Stimulated activated CD4-positive, alpha-beta T cell treated with anti-CD3 and anti-CD28 coated beads, Interleukin-12 subunit alpha, Interleukin-12 subunit beta, amount 100 ng/mL, for 24 hours (primary cell): Measurements from ENCODE around the gene COBL.
"Not testable (repeated sequence)": the region's sequence is repeated elsewhere in the genome, so short reads cannot be mapped to it uniquely, and the experiment has no call there.

Source experiments
- DNase-seq, 2 experiments: peaks; one replicate each; pipeline ENCODE4 v3.0.0-alpha.2; 2020; ENCODE audit warnings: low read depth in 2 of 2

The COBL gene

GRCh38 chr7:51230723-51231122 lies 85.9 kb downstream of the COBL start:
- DNase-seq: no peak

GRCh38 chr7:51230324-51230625 lies 86.3 kb downstream of the COBL start:
- no peak for DNase-seq

- DNase-seq: no peak
Observed at GRCh38 chr7:51229620-51230323, 86.8 kb downstream of the COBL start.

- no peak for DNase-seq
Observed at GRCh38 chr7:51229106-51229537, 87.5 kb downstream of the COBL start.

- no peak for DNase-seq
Observed at GRCh38 chr7:51228386-51228958, 88.1 kb downstream of the COBL start.

- no peak for DNase-seq
Observed at GRCh38 chr7:51227861-51228260, 88.7 kb downstream of the COBL start.

GRCh38 chr7:51226916-51227535 lies 89.6 kb downstream of the COBL start:
- DNase-seq: no peak

- DNase-seq: no peak
Observed at GRCh38 chr7:51226063-51226755, 90.4 kb downstream of the COBL start.

GRCh38 chr7:51224811-51225595 lies 91.6 kb downstream of the COBL start:
- DNase-seq: no peak

GRCh38 chr7:51223505-51223904 lies 93.1 kb downstream of the COBL start:
- DNase-seq: no peak

GRCh38 chr7:51222916-51223315 lies 93.7 kb downstream of the COBL start:
- no peak for DNase-seq

GRCh38 chr7:51220226-51220625 lies 96.4 kb downstream of the COBL start:
- no peak for DNase-seq

- no peak for DNase-seq
Observed at GRCh38 chr7:51219261-51219988, 97.2 kb downstream of the COBL start.

GRCh38 chr7:51217804-51218203 lies 98.8 kb downstream of the COBL start:
- no peak for DNase-seq

- DNase-seq: no peak
Observed at GRCh38 chr7:51214098-51214497, 102.5 kb downstream of the COBL start.

GRCh38 chr7:51213618-51214017 lies 103.0 kb downstream of the COBL start:
- DNase-seq: no peak

- no peak for DNase-seq
Observed at GRCh38 chr7:51210766-51211165, 105.8 kb downstream of the COBL start.

GRCh38 chr7:51209426-51209825 lies 107.2 kb downstream of the COBL start:
- DNase-seq: no peak

- DNase-seq: not testable (repeated sequence)
Observed at GRCh38 chr7:51208125-51208524, 108.5 kb downstream of the COBL start.

GRCh38 chr7:51198654-51199053 lies 118.0 kb downstream of the COBL start:
- DNase-seq: no peak

- no peak for DNase-seq
Observed at GRCh38 chr7:51190969-51191368, 125.6 kb downstream of the COBL start.
